DMS114 treated with DMSO at 0.1 percent for 48 hours (cell line): ENCODE results near the gene LPP.

Source experiments
- DNase-seq: peaks from one replicate; lab custom pipeline; 2025; ENCODE audit not compliant: unreplicated experiment; lab: John Stamatoyannopoulos, UW

Gene LPP

GRCh38 chr3:188889054-188889491 lies 735.1 kb downstream of the LPP start:
- no peak for DNase-seq

GRCh38 chr3:188890572-188891270 lies 736.8 kb downstream of the LPP start:
- no peak for DNase-seq

- no peak for DNase-seq
These were observed 745.9 kb downstream of the LPP start for GRCh38 chr3:188899881-188900280.

- no peak for DNase-seq
These were observed 746.5 kb downstream of the LPP start for GRCh38 chr3:188900421-188900951.

- no peak for DNase-seq
These were observed 747.2 kb downstream of the LPP start for GRCh38 chr3:188901126-188901525.

- DNase-seq, result no peak
These were observed 747.8 kb downstream of the LPP start for GRCh38 chr3:188901671-188902287.

GRCh38 chr3:188904670-188905069 lies 750.7 kb downstream of the LPP start:
- no peak for DNase-seq

- DNase-seq, result no peak
These were observed 751.6 kb downstream of the LPP start for GRCh38 chr3:188905547-188905946.

- no peak for DNase-seq
These were observed 752.3 kb downstream of the LPP start for GRCh38 chr3:188906236-188906635.

- DNase-seq, result no peak
These were observed 754.3 kb downstream of the LPP start for GRCh38 chr3:188908002-188908850.

GRCh38 chr3:188911026-188911850 lies 757.3 kb downstream of the LPP start:
- DNase-seq, result no peak

GRCh38 chr3:188913084-188913483 lies 759.1 kb downstream of the LPP start:
- DNase-seq, result no peak

GRCh38 chr3:188914552-188914951 lies 760.6 kb downstream of the LPP start:
- DNase-seq, result no peak

GRCh38 chr3:188915127-188915526 lies 761.2 kb downstream of the LPP start:
- no peak for DNase-seq

GRCh38 chr3:188916934-188917401 lies 763.0 kb downstream of the LPP start:
- DNase-seq, result no peak

- DNase-seq, result no peak
These were observed 764.1 kb downstream of the LPP start for GRCh38 chr3:188918093-188918492.

- DNase-seq, result no peak
These were observed 769.7 kb downstream of the LPP start for GRCh38 chr3:188923671-188924070.

- DNase-seq, result no peak
These were observed 771.4 kb downstream of the LPP start for GRCh38 chr3:188925376-188925775.

- no peak for DNase-seq
These were observed 772.2 kb downstream of the LPP start for GRCh38 chr3:188926111-188926510.

- no peak for DNase-seq
These were observed 773.0 kb downstream of the LPP start for GRCh38 chr3:188926741-188927511.
